ENCODE results near the gene COG5. TPM values are rescaled to one million over a fixed set of nuclear protein-coding genes. Genes with fewer than 3 reads are reported as not detected.

COG5 gene
- total and polyA plus RNA-seq, 2 of the 8 experiments (the other 6 are each of a cell fraction or from before 2014, with no cell fraction given) = 10.5 to 28.1 TPM

DNA sequence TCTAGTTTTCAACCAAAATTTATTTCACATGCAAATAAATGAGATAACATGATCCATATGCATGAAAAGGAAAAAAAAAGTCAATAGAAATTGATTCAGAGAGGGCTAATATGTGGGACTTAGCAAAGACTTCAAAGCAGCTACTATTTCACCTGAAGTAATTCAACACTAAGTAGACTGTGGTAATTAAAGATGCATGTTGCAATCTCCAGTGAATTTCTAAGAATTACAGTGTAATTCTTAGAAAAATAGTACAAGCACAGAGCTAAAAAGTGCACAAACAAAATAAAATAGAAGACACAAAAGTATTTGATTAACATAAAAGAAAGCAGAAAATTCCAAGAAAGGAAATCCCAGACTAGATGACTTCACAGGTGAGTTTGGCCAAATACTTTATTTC, 68.2 kb downstream of the COG5 start:
- no peak overlapping the region for H3K18ac ChIP-seq (ENCODE audit: extremely low read depth, low read length)
- H3K9ac ChIP-seq (replicated peaks in 1 of 4; ENCODE audit: extremely low read depth in 1 of 4, low read depth in 3 of 4, low read length in 3 of 4) = no peak overlapping the region
- H3K4me2 ChIP-seq (ENCODE audit: insufficient read depth in 1 of 2, low read depth in 2 of 2, low read length in 2 of 2) = no peak overlapping the region
- no peaks in the 10 kb centered on the region for H3K36me3 ChIP-seq (ENCODE audit: control insufficient read depth in 2 of 4, insufficient read depth in 4 of 4, low read length in 3 of 4)
- no peaks in the 10 kb centered on the region for H3K79me1 ChIP-seq (ENCODE audit: low read depth, low read length)
- H2BK5ac ChIP-seq (ENCODE audit: low read depth, low read length) = no peak overlapping the region
- peaks cover 0 to 35% of the 10 kb centered on the region in 2 experiments; a peak in 2 of 4 replicates for H3K79me2 ChIP-seq (ENCODE audit: control insufficient read depth in 1 of 2, insufficient read depth in 2 of 2, low read length in 2 of 2)
- H4K20me1 ChIP-seq (replicated peaks in 1 of 2; ENCODE audit: control insufficient read depth in 1 of 2, insufficient read depth in 2 of 2, low read length in 2 of 2) = no peaks in the 10 kb centered on the region
- ChIA-PET POLR2A (ENCODE audit: partially characterized antibody) (no interaction called here), CTCF (ENCODE audit: partially characterized antibody) (interaction anchor here (0.6 to 1.2 kb wide), 4 partner anchors 9 to 503 kb away, joined by 3 read pairs; no protein-coding TSS in a partner anchor)
- no peak overlapping the region for H3K27ac ChIP-seq (ENCODE audit: low read depth, low read length)
- H3K14ac ChIP-seq (ENCODE audit: insufficient read length) = no peak overlapping the region
- no peaks in the 10 kb centered on the region for H3K27me3 ChIP-seq (replicated peaks in 1 of 4; ENCODE audit: control insufficient read depth in 3 of 4, extremely low read depth in 1 of 4, insufficient read depth in 3 of 4, low read length in 3 of 4)
- no peak overlapping the region for H2BK120ac ChIP-seq (replicated peaks; ENCODE audit: low read depth, low read length)
- H2BK15ac ChIP-seq (ENCODE audit: low read length) = no peak overlapping the region
- FAIRE-seq = no peak
- peaks cover 0 to 2% (median 0%) of the 10 kb centered on the region in 4 experiments; a peak in 1 of 7 replicates for H3K4me1 ChIP-seq (replicated peaks in 1 of 4; ENCODE audit: control insufficient read depth in 3 of 4, insufficient read depth in 4 of 4, low read length in 3 of 4)
- no peak overlapping the region for H4K8ac ChIP-seq (ENCODE audit: extremely low read depth, insufficient read depth, low read length)
- H3K9me3 ChIP-seq (ENCODE audit: insufficient read depth in 2 of 2, low read depth in 1 of 2, low read length in 1 of 2) = no peaks in the 10 kb centered on the region
- H2BK12ac ChIP-seq (ENCODE audit: low read depth, low read length) = no peak overlapping the region
- H3K23ac ChIP-seq (ENCODE audit: insufficient read length) = no peak overlapping the region
- H2BK20ac ChIP-seq (ENCODE audit: low read length) = no peak overlapping the region
- no peak overlapping the region for H3K56ac ChIP-seq (replicated peaks; ENCODE audit: insufficient read length, low read depth, low read length)
- no peak overlapping the region for H2AK5ac ChIP-seq (ENCODE audit: low read depth, low read length)
- no peak overlapping the region for H4K91ac ChIP-seq (replicated peaks; ENCODE audit: insufficient read length, low read length)
- no peaks in the 10 kb centered on the region for H3K23me2 ChIP-seq (ENCODE audit: low read depth, low read length)
- no peak for DNase-seq (ENCODE audit: low read depth in 1 of 2, low spot score in 2 of 2)
- H3K4ac ChIP-seq (replicated peaks; ENCODE audit: insufficient read length, low read depth, low read length) = no peak overlapping the region
- no peak overlapping the region for H4K5ac ChIP-seq (ENCODE audit: insufficient read length, low read depth, low read length)
- no peak overlapping the region for H2AFZ ChIP-seq (ENCODE audit: low read length)
- H3K4me3 ChIP-seq (ENCODE audit: extremely low read depth in 1 of 4, insufficient read depth in 2 of 4, low read depth in 3 of 4, low read length in 4 of 4) = no peak overlapping the region
- no peak for TF ChIP-seq ZNF274 (IDR thresholded peaks at IDR 0.05; ENCODE audit: borderline replicate concordance, extremely low read depth, low read length)
- TF ChIP-seq, protein P1, sequence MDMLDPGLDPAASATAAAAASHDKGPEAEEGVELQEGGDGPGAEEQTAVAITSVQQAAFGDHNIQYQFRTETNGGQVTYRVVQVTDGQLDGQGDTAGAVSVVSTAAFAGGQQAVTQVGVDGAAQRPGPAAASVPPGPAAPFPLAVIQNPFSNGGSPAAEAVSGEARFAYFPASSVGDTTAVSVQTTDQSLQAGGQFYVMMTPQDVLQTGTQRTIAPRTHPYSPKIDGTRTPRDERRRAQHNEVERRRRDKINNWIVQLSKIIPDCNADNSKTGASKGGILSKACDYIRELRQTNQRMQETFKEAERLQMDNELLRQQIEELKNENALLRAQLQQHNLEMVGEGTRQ (IDR thresholded peaks at IDR 0.05; ENCODE audit: low read length) = no peak
- no peak for TF ChIP-seq JUND (IDR thresholded peaks at IDR 0.05; ENCODE audit: low read length)
- no peak for TF ChIP-seq SIX5 (IDR thresholded peaks at IDR 0.05; ENCODE audit: low read depth, low read length)
- no peak for TF ChIP-seq KDM1A (IDR thresholded peaks at IDR 0.05; ENCODE audit: borderline replicate concordance, low read length)
- no peak for TF ChIP-seq CHD2 (IDR thresholded peaks at IDR 0.05; ENCODE audit: low read length)
- no peak for TF ChIP-seq RAD21 (IDR thresholded peaks at IDR 0.05 in 1 of 2, conservative IDR thresholded peaks at IDR 0.05 in 1 of 2; ENCODE audit: low read depth in 2 of 2, low read length in 2 of 2)
- TF ChIP-seq, protein P2, sequence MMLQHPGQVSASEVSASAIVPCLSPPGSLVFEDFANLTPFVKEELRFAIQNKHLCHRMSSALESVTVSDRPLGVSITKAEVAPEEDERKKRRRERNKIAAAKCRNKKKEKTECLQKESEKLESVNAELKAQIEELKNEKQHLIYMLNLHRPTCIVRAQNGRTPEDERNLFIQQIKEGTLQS (IDR thresholded peaks at IDR 0.05; ENCODE audit: insufficient read depth, low read depth, low read length) = no peak
- no peak for TF ChIP-seq POU5F1 (IDR thresholded peaks at IDR 0.05; ENCODE audit: low read depth, low read length)
- TF ChIP-seq MAFK (IDR thresholded peaks at IDR 0.05; ENCODE audit: low read depth, low read length) = no peak
- no peak for TF ChIP-seq SP2 (IDR thresholded peaks at IDR 0.05; ENCODE audit: low read length)
- TF ChIP-seq, protein P3, sequence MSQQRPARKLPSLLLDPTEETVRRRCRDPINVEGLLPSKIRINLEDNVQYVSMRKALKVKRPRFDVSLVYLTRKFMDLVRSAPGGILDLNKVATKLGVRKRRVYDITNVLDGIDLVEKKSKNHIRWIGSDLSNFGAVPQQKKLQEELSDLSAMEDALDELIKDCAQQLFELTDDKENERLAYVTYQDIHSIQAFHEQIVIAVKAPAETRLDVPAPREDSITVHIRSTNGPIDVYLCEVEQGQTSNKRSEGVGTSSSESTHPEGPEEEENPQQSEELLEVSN (IDR thresholded peaks at IDR 0.05) = no peak
- TF ChIP-seq CBX5 (IDR thresholded peaks at IDR 0.05; ENCODE audit: low read depth, low read length) = no peak
